D721Med (cell line): ENCODE measurements around the gene SETMAR.
"Not testable (repeated sequence)": the region's sequence is repeated elsewhere in the genome, so short reads cannot be mapped to it uniquely, and the experiment has no call there.

ENCODE experiments used
- DNase-seq: peaks from one replicate; pipeline ENCODE4 v3.0.0; 2011; ENCODE audit warnings: low spot score; ENCODE audit not compliant: insufficient read length
- FAIRE-seq: peaks from 2 replicates; lab custom pipeline; 2011; peaks lifted over from hg19 to GRCh38; lab: Jason Lieb, UNC
- TF ChIP-seq, protein P1 (sequence below): IDR thresholded peaks from 2 replicates; pipeline ENCODE4 v1.5.1; 2012; ENCODE audit warnings: mild to moderate bottlenecking, control low read depth; ENCODE audit not compliant: insufficient read depth; ENCODE audit errors: missing control alignments

The SETMAR gene

DNA sequence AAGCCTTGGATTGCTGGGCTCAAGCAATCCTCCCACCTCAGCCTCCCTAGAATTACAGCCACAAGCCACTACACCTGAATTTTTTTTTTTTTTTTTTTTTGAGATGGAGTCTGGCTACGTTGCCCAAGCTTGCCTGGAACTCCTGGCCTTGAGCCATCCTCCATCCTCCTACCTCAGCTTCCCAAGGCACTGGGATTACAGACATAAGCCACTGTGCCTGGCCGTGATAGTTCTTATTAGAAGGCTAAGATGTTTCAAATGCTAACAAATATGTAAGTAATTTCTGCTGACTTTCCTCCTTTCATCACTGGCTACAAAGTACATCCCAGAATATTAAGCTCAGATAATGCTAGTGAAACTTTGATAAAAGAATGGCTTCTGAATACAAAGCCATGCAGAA lies 5.7 kb upstream of the SETMAR start:
- TF ChIP-seq, protein P1, sequence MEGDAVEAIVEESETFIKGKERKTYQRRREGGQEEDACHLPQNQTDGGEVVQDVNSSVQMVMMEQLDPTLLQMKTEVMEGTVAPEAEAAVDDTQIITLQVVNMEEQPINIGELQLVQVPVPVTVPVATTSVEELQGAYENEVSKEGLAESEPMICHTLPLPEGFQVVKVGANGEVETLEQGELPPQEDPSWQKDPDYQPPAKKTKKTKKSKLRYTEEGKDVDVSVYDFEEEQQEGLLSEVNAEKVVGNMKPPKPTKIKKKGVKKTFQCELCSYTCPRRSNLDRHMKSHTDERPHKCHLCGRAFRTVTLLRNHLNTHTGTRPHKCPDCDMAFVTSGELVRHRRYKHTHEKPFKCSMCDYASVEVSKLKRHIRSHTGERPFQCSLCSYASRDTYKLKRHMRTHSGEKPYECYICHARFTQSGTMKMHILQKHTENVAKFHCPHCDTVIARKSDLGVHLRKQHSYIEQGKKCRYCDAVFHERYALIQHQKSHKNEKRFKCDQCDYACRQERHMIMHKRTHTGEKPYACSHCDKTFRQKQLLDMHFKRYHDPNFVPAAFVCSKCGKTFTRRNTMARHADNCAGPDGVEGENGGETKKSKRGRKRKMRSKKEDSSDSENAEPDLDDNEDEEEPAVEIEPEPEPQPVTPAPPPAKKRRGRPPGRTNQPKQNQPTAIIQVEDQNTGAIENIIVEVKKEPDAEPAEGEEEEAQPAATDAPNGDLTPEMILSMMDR, result no peak
- DNase-seq, result no peak
- FAIRE-seq, result no peak

DNA sequence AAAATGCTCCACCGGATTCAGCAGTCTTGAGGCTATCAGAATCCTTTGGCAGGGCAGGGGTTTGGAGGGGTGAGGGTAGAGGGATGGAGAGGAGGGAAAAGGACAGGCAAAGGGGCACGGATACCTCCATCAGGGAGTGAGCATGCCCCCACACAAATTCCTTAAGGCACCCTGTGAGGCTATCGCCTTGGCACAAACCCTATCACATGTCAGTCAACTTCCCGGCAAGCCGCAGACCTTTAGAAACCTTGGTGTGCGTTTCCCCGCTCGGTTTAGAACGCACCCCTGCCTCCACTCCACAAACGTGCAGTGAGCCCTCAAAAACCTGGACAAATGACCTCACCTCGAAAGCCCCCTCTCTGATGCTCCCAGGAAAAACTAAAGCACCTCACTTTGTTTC lies 422 bp upstream of the SETMAR start:
- DNase-seq, result no peak
- TF ChIP-seq, protein P1, result no peak
- FAIRE-seq, result no peak

DNA sequence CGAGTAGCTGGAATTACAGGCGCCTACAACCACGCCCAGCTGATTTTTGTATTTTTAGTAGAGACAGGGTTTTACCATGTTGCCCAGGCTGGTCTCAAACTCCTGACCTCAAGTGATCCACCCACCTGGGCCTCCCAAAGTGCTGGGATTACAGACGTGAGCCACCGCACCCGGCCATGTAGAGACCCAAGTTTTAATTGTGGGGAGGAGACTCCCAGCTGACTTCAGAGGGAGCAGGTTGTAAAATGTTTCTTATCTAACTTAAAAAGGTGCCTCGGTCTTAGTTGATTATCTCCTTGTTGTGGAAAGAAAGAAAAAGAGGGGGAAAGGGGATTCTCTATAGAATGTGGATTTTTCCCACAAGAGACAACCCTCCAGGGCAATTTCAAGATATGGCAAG lies 2.0 kb downstream of the SETMAR start:
- FAIRE-seq, DNase-seq: not testable (repeated sequence)

DNA sequence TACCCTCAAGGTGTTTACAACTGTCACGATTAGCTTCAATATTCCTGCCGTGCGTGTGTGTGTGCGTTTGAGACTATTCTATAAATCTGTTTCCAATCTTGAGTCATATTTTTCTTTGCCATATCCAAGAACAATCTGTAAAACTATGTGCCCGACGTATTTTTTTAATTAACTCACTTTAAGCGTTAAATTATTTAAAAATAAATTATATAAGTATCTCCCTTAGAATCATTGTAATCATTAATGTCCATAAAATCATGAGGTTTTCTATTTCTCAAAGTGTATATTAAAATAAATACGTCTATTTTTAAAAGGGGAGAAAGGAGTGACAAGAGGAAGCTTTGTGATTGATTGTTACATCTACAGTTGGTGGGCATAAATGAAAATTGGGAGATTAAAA lies 2.9 kb downstream of the SETMAR start:
- TF ChIP-seq, protein P1, result no peak
- FAIRE-seq (no peak), DNase-seq (no peak)

DNA sequence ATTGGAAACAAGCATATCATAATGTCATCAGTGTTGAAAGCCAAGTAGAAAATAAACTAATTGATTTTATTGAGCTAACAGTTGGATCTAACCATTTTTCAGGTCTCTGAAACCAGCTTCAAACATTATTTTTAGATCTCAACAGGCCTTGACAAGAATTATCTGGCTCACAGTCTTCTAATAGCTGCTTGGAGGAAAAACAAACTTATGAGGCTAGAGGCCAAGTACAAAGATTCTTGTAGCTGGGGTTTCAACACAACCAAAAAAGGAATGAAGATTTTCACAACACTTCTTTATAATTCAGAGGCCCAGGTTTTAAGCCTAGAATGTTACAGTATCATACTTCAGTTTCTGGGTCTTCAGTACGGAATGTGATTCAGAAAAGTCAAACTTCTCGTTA lies 3.7 kb downstream of the SETMAR start:
- DNase-seq, result no peak
- no peak for FAIRE-seq
- TF ChIP-seq, protein P1, result no peak

DNA sequence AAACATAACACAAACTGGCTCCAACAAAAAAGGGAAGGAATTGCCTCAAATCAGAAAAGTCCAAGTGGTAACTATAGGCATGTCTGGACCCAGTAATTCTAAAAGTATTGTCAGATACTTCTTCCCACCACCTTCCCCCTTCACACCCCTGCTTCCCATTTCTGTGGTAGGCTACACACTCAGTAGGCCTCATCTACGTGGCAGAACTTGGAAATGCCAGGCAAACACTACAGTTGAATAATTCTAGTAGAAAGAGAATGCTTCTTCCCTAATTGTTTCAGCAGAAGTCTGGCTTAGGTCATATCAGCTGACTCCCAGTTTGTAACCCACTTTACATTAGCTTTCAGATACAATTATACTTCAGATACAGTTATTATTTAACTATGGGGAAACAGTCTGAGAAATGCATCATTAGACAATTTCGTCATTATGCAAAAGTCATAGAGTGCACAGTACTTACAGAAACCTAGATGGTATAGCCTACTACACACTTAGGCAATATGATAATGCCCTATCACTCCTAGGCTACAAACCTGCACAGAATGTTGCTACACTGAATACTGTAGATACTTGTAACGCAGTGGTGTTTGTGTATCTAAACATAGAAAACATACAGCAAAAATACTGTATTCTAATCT lies 6.4 kb downstream of the SETMAR start:
- FAIRE-seq, result no peak
- TF ChIP-seq, protein P1, result no peak
- no peak for DNase-seq

DNA sequence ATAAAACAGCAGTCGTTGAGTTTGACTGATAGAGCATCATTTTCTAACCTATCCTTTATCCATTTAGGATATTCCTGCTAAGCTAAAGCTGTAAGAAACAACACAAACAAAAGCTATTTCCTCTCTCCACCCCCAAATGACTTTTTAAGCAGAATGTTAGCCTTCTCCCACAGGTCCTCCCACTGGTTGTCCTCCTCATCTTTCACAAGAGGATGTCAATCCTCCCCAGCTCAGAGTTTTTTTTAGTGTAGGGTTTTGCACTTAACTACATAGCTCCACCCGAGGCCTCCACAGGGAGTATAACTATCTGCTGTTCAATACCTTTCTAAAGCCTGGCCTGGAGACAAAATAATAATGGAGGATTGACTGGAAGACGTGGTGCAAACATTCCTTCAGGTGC lies 7.8 kb downstream of the SETMAR start:
- no peak for FAIRE-seq
- TF ChIP-seq, protein P1, result no peak
- no peak for DNase-seq

DNA sequence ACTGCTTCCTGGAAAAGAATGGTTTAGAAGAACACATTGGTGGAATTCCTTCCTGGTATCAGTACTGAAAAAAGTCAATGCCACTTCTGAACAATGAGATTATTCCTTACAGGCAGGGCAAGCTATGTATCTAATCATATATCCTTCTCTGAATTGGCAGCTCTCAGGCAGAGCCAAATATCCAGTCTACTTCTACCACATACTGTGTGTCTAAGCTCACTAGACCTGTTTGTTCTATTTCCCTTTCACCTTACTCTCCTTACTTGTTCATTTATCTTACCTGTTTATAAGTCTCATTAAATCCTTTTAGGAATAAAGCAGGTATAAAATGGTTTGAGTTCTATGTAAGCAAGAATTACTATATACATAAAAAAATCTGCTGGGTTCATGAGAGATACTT lies 8.3 kb downstream of the SETMAR start:
- TF ChIP-seq, protein P1, result no peak
- DNase-seq (no peak), FAIRE-seq (no peak)
